Inferior parietal cortex (tissue), 1 donor: ENCODE measurements around the gene CYS1.
"Not testable (repeated sequence)": the region's sequence is repeated elsewhere in the genome, so short reads cannot be mapped to it uniquely, and the experiment has no call there.

Experiments
- DNase-seq: peaks from one replicate; pipeline ENCODE4 v3.0.0-alpha.2; 2016; ENCODE audit errors: extremely low spot score

CYS1 gene

DNA sequence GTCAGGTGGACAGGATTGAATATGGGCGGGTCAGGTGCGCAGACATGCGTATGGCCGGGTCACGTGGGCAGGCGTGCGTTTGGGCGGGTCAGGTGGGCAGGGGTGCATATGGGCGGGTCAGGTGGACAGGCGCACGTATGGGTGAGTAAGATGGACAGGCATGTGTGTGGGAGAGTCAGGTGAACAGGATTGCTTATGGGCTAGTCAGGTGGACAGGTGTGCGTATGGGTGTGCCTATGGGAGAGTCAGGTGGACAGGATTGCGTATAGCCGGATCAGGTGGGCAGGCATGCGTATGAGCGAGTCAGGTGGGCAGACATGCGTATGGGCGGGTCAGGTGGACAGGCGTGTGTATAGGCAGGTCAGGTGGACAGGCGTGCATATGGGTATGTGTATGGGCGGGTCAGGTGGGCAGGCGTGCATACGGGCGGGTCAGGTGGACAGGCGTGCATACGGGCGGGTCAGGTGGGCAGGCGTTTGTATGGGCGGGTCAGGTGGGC, 67.2 kb downstream of the CYS1 start:
- DNase-seq, result no peak

DNA sequence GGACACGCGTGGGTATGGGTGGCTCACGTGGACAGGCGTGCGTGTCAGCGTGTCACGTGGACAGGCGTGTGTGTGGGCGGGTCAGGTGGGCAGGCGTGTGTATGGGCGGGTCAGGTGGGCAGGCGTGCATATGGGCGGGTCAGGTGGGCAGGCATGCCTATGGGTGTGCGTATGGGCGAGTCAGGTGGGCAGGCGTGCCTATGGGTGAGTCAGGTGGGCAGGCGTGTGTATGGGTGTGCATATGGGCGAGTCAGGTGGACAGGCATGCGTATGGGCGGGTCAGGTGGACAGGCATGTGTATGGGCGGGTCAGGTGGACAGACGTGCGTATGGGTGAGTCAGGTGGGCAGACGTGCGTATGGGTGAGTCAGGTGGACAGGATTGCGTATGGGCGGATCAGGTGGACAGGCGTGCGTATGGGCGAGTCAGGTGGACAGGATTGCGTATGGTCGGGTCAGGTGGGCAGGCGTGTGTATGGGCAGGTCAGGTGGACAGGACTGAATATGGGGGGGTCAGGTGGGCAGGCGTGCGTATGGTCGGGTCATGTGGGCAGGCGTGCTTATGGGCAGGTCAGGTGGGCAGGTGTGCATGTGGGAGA, 67.7 kb downstream of the CYS1 start:
- not testable (repeated sequence) for DNase-seq

DNA sequence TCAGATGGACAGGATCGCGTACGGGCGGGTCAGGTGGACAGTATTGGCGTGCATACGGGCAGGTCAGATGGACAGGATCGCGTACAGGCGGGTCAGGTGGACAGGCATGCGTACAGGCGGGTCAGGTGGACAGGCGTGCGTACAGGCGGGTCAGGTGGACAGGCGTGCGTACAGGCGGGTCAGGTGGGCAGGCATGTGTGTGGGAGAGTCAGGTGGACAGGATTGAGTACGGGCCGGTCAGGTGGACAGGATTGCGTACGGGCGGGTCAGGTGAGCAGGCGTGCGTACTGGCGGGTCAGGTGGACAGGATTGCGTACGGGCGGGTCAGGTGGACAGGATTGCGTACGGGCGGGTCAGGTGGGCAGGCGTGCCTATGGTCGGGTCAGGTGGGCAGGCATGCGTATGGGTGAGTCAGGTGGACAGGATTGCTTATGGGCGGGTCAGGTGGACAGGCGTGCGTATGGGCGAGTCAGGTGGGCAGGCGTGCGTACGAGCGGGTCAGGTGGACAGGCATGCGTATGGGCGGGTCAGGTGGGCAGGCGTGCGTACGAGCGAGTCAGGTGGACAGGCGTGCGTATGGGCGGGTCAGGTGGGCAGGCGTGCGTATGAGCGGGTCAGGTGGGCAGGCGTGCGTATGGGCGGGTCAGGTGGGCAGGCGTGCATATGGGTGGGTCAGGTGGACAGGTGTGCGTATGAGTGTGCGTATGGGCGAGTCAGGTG, 68.4 kb downstream of the CYS1 start:
- DNase-seq, result not testable (repeated sequence)

DNA sequence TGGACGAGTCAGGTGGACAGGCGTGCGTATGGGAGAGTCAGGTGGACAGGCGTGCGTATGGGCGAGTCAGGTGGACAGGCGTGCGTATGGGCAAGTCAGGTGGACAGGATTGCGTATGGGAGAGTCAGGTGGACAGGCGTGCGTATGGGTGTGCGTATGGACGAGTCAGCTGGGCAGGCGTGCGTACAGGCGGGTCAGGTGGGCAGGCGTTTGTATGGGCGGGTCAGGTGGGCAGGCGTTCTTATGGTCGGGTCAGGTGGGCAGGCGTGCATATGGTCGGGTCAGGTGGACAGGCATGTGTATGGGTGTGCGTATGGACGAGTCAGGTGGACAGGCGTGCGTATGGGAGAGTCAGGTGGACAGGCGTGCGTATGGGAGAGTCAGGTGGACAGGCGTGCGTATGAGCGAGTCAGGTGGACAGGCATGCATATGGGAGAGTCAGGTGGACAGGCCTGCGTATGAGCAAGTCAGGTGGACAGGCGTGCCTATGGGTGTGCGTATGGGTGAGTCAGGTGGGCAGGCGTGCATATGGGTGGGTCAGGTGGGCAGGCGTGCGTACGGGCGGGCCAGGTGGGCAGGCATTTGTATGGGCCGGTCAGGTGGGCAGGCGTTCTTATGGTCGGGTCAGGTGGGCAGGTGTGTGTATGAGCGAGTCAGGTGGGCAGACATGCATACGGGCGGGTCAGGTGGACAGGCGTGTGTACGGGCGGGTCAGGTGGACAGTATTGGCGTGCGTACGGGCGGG, 69.2 kb downstream of the CYS1 start:
- not testable (repeated sequence) for DNase-seq

DNA sequence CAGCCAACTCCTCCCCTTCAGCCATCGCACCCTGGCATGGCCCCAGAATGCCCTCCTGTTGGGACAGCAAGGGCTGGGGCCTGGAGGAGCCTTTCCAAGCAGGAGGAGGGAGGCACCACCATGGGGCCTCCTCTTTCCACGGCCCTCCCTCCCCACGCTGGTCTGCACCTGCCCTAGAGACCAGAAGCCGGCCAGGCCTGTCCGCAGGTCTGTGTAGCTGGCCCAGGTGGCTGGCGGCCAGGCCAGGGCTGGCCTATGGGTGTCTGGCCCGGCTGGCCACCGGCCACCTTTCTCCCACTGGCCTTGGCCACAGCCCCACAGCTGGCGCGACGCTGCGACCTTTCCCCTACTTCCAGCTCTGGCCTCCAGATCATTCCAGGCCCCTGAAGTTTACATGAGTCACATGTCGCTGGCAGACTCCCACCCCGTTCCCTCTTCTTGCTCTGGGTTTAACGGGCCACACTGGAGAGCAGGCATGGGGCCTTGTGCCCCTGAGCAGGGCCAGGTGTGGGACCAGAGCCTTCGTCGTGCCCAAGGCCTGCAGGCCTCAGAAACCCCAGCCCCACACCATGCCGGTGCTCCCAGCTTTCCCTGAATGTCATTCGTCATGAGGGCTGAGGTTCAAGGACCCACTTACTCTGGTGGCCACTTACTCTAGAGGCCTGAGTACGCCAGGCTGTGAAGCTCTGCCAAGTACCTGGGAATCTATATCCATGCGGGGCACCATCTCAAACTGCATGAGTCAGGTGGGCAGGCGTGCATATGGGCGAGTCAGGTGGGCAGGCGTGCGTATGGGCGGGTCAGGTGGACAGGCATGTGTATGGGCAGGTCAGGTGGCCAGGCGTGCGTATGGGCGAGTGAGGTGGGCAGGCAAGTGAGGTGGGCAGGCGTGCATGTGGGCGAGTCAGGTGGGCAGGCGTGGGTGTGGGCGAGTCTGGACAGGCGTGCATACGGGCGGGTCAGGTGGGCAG, 70.1 kb downstream of the CYS1 start:
- DNase-seq, result no peak

DNA sequence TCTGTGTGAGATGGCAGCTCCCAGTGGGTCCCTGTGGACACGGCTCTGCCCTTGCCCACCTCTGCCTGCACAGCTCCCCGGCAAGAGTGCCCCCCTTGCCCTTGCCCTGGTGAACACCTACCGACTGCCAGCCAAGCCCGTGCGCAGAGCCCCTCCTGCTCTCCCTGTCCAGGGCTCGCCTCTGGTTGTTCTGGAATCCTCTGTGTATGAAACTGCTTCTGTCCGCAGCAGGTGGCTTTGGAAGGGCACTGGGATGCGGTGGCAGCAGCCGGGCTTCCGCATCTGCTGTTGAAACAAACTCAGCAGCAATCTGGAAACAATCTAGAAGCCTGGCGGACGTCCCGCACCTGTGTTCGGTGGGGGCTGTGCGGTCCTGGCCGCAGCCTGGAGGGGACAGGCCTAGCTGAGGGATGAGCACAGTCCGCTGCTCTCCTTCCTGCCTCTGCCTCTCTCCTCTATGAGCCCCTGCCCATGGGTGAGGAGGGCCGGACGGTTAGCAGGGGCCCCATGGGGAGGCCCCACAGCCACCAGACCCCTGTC, 70.9 kb downstream of the CYS1 start:
- no peak for DNase-seq

DNA sequence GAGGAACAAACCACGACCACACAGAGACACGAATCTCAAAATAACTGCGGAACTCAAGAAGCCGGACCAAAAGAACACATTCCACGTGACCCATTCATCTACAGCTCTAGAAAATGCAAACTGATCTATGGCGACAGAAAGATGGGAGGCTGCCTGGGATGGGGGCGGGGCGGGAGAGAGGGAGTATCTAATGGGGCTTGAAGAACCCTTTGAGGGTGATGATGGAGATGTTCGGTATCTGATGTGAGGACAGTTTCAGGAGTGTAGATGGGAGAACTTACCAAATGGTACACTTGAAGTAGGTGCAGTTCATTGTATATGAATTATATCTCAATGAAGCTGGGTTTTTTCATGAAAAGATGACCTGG, 71.4 kb downstream of the CYS1 start:
- no peak for DNase-seq

DNA sequence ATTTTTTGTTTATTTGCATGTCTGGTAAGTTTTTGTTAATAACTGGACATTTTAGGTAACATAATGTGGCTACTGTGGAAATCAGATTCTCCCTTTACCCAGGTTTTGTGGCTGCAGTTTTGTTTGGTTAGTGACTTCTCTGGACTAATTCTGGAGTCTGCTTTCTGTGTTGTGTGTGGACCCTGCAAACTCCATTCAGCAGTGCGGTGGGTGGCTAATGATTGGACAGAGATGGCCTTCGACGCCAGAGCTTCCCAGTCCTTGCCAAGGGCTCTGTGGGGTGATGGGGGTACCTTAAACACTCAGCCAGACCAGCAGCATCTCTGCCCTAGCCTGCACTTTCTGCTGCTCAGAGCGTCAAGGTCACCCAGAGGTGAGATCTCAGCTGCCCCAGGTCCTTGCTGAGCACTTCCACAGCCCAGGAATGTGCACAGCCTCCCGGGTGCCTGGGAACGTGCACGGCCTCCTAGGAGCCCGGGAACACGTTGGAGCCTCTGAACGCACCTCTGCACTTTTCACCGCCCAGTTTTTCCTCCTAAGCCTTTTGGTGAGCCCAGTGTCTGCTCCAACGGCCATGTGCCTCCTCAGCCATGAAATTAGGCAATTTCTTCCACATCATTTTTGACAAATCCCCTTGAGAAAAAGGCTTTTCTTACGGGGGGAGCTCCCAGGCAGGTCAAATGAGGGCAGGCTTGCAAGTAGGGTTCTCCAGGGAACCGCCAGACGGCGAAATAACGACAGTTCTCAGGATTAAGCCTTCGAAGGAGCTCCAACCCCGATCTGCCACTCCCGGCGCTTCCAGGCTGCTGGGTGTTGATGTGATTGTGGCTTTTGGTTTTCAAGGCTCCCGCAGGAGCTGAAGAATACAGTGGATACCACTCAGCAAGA, 72.0 kb downstream of the CYS1 start:
- no peak for DNase-seq

DNA sequence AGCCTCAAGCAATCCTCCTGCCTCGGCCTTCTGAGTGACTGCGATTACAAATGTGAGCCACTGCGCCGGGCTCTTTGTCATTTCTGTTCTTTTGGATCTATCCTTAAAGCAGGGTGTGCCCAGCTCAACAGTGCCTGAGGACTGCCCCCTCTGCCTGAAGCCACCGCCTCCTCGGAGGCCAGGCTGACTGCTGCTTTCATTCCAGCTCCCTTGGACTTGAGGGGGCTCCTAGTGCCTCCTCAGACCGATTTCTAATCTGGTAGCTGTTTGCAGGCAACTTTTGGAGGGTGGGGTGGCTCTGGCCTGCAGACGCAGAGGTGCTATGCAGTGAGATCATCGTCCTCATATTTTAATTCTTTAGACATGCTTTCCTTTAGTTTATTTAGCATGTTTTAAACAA, 72.8 kb downstream of the CYS1 start:
- no peak for DNase-seq
